GM06990 (cell line): ENCODE results near the gene ASAP2.

Experiments used
- DNase-seq: peaks from one replicate; pipeline ENCODE4 v3.0.0-alpha.2; 2011; ENCODE audit not compliant: insufficient read length; ENCODE audit errors: extremely low read depth
- H3K27me3 ChIP-seq: replicated peaks from 2 replicates; pipeline ENCODE4 v1.6.0; 2011; ENCODE audit warnings: low read length; ENCODE audit not compliant: control insufficient read depth, insufficient read depth
- H3K36me3 ChIP-seq: 2 replicates; pipeline ENCODE4 v1.5.1; 2011; ENCODE audit warnings: low read length; ENCODE audit not compliant: control insufficient read depth, insufficient read depth
- H3K4me3 ChIP-seq: replicated peaks from 2 replicates; pipeline ENCODE4 v1.5.1; 2011; ENCODE audit warnings: low read depth, mild to moderate bottlenecking, control low read depth, low read length
- TF ChIP-seq, protein P1 (sequence below): IDR thresholded peaks from 2 replicates; pipeline ENCODE4 v1.5.1; 2011; ENCODE audit warnings: low read length, control low read depth, mild to moderate bottlenecking, inconsistent platforms; ENCODE audit not compliant: insufficient read depth, poor library complexity, severe bottlenecking

Gene ASAP2

DNA sequence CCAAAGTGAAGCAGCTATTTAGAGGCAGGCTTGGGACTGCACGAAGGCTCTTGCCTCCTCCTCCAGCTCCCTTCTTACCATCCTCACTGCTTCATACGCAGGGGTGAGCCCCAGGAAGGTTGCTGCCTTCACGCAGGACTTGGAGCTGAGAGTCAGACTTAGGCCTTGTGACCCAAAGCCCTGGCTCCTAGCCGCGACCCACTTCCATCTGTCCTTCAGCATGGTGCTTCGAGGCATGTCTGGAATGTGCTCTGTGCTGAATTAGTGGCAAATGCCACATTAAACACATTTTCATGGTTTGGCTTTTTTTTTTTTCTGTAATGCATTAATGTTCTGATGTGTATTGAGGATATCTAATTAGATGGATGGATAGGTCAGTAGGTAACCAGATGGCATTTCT is 179.2 kb downstream of the ASAP2 start:
- no peak for DNase-seq
- Histone ChIP-seq H3K4me3 (no peak overlapping the region), H3K27me3 (no peaks in the 10 kb centered on the region; the same call in 1 of the 2 replicates), H3K36me3 (no peaks in the 10 kb centered on the region)
- TF ChIP-seq, protein P1, sequence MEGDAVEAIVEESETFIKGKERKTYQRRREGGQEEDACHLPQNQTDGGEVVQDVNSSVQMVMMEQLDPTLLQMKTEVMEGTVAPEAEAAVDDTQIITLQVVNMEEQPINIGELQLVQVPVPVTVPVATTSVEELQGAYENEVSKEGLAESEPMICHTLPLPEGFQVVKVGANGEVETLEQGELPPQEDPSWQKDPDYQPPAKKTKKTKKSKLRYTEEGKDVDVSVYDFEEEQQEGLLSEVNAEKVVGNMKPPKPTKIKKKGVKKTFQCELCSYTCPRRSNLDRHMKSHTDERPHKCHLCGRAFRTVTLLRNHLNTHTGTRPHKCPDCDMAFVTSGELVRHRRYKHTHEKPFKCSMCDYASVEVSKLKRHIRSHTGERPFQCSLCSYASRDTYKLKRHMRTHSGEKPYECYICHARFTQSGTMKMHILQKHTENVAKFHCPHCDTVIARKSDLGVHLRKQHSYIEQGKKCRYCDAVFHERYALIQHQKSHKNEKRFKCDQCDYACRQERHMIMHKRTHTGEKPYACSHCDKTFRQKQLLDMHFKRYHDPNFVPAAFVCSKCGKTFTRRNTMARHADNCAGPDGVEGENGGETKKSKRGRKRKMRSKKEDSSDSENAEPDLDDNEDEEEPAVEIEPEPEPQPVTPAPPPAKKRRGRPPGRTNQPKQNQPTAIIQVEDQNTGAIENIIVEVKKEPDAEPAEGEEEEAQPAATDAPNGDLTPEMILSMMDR: no peak

DNA sequence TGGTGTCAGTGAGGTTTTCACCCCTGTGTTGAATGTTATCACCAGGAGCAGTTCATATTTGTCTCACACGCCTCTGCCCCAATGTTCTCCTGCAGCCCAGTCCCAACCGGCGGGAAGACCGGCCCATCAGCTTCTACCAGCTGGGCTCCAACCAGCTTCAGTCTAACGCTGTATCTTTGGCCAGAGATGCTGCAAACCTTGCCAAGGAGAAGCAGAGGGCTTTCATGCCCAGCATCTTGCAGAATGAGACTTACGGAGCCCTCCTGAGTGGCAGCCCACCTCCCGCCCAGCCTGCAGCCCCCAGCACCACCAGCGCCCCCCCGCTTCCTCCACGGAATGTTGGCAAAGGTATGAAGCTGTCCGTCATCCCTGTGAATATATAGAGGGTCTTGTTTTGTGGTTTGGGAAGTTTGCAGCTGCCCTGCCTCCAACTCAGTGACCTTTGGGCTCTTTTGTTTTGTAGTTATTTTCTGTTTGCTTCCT is 181.6 kb downstream of the ASAP2 start:
- TF ChIP-seq, protein P1: no peak
- no peak for DNase-seq
- no peaks in the 10 kb centered on the region; the same call in 1 of the 2 replicates for H3K27me3 ChIP-seq
- no peak overlapping the region for H3K4me3 ChIP-seq
- no peaks in the 10 kb centered on the region for H3K36me3 ChIP-seq

DNA sequence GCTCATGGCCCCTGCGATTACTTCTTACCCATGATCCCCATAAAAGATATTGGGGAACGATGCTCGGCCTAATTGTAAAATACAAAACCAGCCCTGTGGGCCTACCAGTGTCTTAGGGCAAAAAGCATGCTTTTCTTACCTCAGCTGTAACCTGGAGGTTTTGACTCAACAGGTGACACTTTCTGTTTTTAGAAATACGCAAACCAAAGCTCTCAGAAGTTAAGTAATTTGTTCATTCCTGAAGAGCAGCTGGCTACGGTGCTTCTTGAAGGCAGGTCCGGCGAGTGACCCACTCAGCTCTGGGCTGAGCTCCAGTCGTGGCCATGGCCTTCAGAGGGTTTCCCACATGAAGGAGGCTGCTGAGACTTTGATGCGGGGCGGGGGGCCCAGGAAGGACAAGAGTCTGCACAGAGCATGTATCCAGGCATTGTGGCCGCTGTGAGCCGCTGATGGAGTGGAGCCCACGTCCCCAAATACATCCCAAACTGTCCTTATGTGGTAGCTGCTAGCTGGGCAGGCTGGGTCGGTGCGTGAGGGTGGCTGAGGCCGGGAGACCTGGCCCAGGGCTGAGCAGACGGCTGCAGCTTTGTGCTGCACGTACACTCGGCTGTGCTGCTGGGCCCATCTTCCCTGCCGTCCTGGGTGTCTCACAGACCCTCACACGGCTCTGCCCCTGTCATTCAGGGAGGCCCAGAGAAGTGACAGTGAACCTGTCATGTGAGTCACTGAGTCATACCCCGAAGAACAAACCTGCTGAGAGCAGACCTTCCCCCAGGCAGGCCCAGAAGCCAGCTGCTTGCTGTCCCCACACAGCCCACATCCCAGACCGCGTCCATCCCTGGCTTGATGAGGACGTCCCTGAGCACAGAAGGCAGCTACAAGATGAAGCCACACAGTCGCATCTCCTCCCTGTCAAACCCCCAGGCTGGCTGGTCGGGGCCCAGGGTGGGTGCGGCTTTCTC is 182.6 kb downstream of the ASAP2 start:
- TF ChIP-seq, protein P1: no peak
- H3K4me3 ChIP-seq: no peak overlapping the region
- H3K36me3 ChIP-seq: no peaks in the 10 kb centered on the region

DNA sequence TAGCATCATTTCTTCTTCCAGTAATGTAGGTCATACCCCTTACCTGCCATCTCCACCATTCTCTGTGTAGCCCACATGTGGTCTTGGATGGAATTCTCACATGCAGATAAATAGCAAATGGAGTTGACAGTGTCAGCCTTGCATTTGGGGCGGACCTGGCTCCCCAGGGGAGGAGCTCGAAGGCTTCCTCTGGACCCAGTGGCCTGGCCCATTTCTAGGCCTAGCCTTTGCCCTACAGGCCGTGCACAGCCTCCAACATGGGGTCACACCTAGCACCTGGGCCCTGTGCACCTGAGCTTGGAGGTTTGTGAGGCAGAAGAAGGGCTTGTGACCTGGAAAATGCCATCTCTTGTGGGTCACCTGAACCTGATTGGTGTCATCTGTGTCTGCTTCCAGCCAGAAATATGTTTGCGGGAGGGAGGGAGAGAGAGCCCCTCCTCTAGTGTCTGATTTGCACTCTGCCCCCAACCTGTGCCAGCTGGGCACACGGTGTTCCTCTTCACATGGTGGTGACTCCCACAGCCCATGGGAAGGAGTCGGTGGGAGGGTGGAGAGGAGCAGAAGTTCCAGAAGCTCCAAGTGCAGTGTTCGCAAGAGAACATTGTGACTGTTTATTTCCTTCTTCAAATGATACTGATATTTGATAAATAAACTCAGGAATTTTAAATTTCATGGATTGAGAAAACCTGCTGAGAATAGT is 183.7 kb downstream of the ASAP2 start:
- Histone ChIP-seq H3K27me3 (no peaks in the 10 kb centered on the region; the same call in 1 of the 2 replicates), H3K4me3 (no peak overlapping the region), H3K36me3 (no peaks in the 10 kb centered on the region)
- DNase-seq: no peak
- TF ChIP-seq, protein P1: no peak

More for the DNA sequence above, 182.6 kb downstream of the ASAP2 start:
- DNase-seq: no peak
- H3K27me3 ChIP-seq: no peaks in the 10 kb centered on the region; the same call in 1 of the 2 replicates

DNA sequence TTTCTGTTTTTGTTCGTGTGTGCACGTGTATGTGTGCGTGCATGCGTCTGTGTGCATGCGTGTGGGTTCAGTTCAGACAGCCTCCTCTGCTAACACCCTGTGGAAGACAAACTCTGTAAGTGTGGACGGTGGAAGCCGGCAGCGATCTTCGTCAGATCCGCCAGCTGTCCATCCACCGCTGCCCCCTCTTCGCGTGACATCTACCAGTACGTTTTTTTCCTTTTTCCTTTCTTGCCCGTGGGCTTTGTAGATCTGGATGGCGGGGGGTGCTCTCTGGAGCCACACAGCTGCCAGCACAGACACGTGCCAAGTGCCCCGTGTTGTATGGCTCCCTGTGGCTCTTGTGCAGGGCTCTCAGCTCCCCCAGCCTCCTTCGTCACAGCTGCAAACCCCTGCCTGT is 184.4 kb downstream of the ASAP2 start:
- no peaks in the 10 kb centered on the region for H3K36me3 ChIP-seq
- TF ChIP-seq, protein P1: no peak
- H3K27me3 ChIP-seq: no peaks in the 10 kb centered on the region
- H3K4me3 ChIP-seq: no peak overlapping the region
- no peak for DNase-seq
